Measurements from ENCODE around the gene MYL11.

GRCh38 chr16:30366511-30366910, 8.1 kb upstream of the MYL11 start:
- TF ChIP-seq POLR2AphosphoS5 (IDR thresholded peaks at IDR 0.05; ENCODE audit: borderline replicate concordance, low read depth, low read length), result no peak
- no peak for TF ChIP-seq EZH2 (IDR thresholded peaks at IDR 0.05)

Data from SK-N-MC (cell line).